Measurements from ENCODE around the gene COMMD1. TPM values are rescaled to one million over a fixed set of nuclear protein-coding genes. Genes with fewer than 3 reads are reported as not detected.

COMMD1 gene
- polyA plus RNA-seq, 1 donor (not counting 4 experiments of a cell fraction or from before 2014, with no cell fraction given), result 44.8 TPM

GRCh38 chr2:61994531-61994930, 89.1 kb downstream of the COMMD1 start:
- Histone ChIP-seq H2AFZ (ENCODE audit: control insufficient read depth, low read length) (no peak overlapping the region), H3K27me3 (ENCODE audit: control insufficient read depth, extremely low read depth, insufficient read depth, low read length) (no peaks in the 10 kb centered on the region), H3K36me3 (ENCODE audit: control insufficient read depth in 2 of 2, extremely low read depth in 1 of 2, insufficient read depth in 2 of 2, low read length in 2 of 2) (no peaks in the 10 kb centered on the region), H3K4me2 (ENCODE audit: control insufficient read depth, extremely low read depth, insufficient read depth, low read depth, low read length) (no peak overlapping the region), H3K4me3 (ENCODE audit: control insufficient read depth in 2 of 3, extremely low read depth in 1 of 3, insufficient read depth in 2 of 3, low read depth in 1 of 3, low read length in 3 of 3) (no peak overlapping the region), H3K4me1 (ENCODE audit: control insufficient read depth, extremely low read depth, insufficient read depth, low read length) (no peaks in the 10 kb centered on the region), H3K9me3 (ENCODE audit: control insufficient read depth, low read depth, low read length) (no peaks in the 10 kb centered on the region), H3K79me2 (ENCODE audit: control insufficient read depth, insufficient read depth, low read length) (no peaks in the 10 kb centered on the region), H3K9me1 (ENCODE audit: control insufficient read depth, extremely low read depth, insufficient read depth, low read length) (no peaks in the 10 kb centered on the region), H3K9ac (ENCODE audit: control insufficient read depth, extremely low read depth, insufficient read depth, low read length) (no peak overlapping the region), H4K20me1 (ENCODE audit: control insufficient read depth, extremely low read depth, insufficient read depth, low read length) (no peaks in the 10 kb centered on the region), H3K27ac (ENCODE audit: control insufficient read depth, insufficient read depth, low read length) (no peak overlapping the region)
- no peak for TF ChIP-seq EZH2 (IDR thresholded peaks at IDR 0.05; ENCODE audit: low read length)
- DNase-seq (ENCODE audit: low read depth, low spot score) (no peak), FAIRE-seq (no peak)
- dilution Hi-C loops (cut with MboI; ENCODE audit: extremely low pct_ligation_motif_present, low sequenced_read_pairs), result no loop called here

- TF ChIP-seq CTCF (optimal IDR thresholded peaks at IDR 0.05 in 1 of 3, IDR thresholded peaks at IDR 0.05 in 1 of 3, conservative IDR thresholded peaks at IDR 0.05 in 1 of 3; ENCODE audit: extremely low read depth in 1 of 3, insufficient read depth in 2 of 3, low read length in 3 of 3), result no peak
- no peak for TF ChIP-seq EZH2 (IDR thresholded peaks at IDR 0.05; ENCODE audit: low read length)
Observed at GRCh38 chr2:61995065-61995464, 89.6 kb downstream of the COMMD1 start.

GRCh38 chr2:61995515-61995914, 90.0 kb downstream of the COMMD1 start:
- dilution Hi-C loops (cut with MboI; ENCODE audit: extremely low pct_ligation_motif_present, low sequenced_read_pairs), result no loop called here
- no peaks in the 10 kb centered on the region for H3K27me3 ChIP-seq (ENCODE audit: control insufficient read depth, extremely low read depth, insufficient read depth, low read length)
- H3K79me2 ChIP-seq (ENCODE audit: control insufficient read depth, insufficient read depth, low read length), result no peaks in the 10 kb centered on the region
- H3K36me3 ChIP-seq (ENCODE audit: control insufficient read depth in 2 of 2, extremely low read depth in 1 of 2, insufficient read depth in 2 of 2, low read length in 2 of 2), result no peaks in the 10 kb centered on the region
- DNase-seq (ENCODE audit: low read depth, low spot score), result no peak
- H4K20me1 ChIP-seq (ENCODE audit: control insufficient read depth, extremely low read depth, insufficient read depth, low read length), result no peaks in the 10 kb centered on the region
- no peak overlapping the region for H3K27ac ChIP-seq (ENCODE audit: control insufficient read depth, insufficient read depth, low read length)
- no peak for FAIRE-seq
- no peaks in the 10 kb centered on the region for H3K4me1 ChIP-seq (ENCODE audit: control insufficient read depth, extremely low read depth, insufficient read depth, low read length)
- no peak overlapping the region for H3K4me2 ChIP-seq (ENCODE audit: control insufficient read depth, extremely low read depth, insufficient read depth, low read depth, low read length)
- TF ChIP-seq CTCF (optimal IDR thresholded peaks at IDR 0.05 in 1 of 3, IDR thresholded peaks at IDR 0.05 in 1 of 3, conservative IDR thresholded peaks at IDR 0.05 in 1 of 3; ENCODE audit: extremely low read depth in 1 of 3, insufficient read depth in 2 of 3, low read length in 3 of 3), result no peak
- no peak for TF ChIP-seq EZH2 (IDR thresholded peaks at IDR 0.05; ENCODE audit: low read length)
- H2AFZ ChIP-seq (ENCODE audit: control insufficient read depth, low read length), result no peak overlapping the region
- no peaks in the 10 kb centered on the region for H3K9me1 ChIP-seq (ENCODE audit: control insufficient read depth, extremely low read depth, insufficient read depth, low read length)
- no peaks in the 10 kb centered on the region for H3K9me3 ChIP-seq (ENCODE audit: control insufficient read depth, low read depth, low read length)
- H3K4me3 ChIP-seq (ENCODE audit: control insufficient read depth in 2 of 3, extremely low read depth in 1 of 3, insufficient read depth in 2 of 3, low read depth in 1 of 3, low read length in 3 of 3), result no peak overlapping the region
- no peak overlapping the region for H3K9ac ChIP-seq (ENCODE audit: control insufficient read depth, extremely low read depth, insufficient read depth, low read length)

More at GRCh38 chr2:61995065-61995464, 89.6 kb downstream of the COMMD1 start:
- no peaks in the 10 kb centered on the region for H3K9me1 ChIP-seq (ENCODE audit: control insufficient read depth, extremely low read depth, insufficient read depth, low read length)
- no peak overlapping the region for H3K27ac ChIP-seq (ENCODE audit: control insufficient read depth, insufficient read depth, low read length)
- no peak overlapping the region for H3K4me3 ChIP-seq (ENCODE audit: control insufficient read depth in 2 of 3, extremely low read depth in 1 of 3, insufficient read depth in 2 of 3, low read depth in 1 of 3, low read length in 3 of 3)
- H4K20me1 ChIP-seq (ENCODE audit: control insufficient read depth, extremely low read depth, insufficient read depth, low read length), result no peaks in the 10 kb centered on the region
- no peaks in the 10 kb centered on the region for H3K27me3 ChIP-seq (ENCODE audit: control insufficient read depth, extremely low read depth, insufficient read depth, low read length)
- FAIRE-seq, result no peak
- H3K36me3 ChIP-seq (ENCODE audit: control insufficient read depth in 2 of 2, extremely low read depth in 1 of 2, insufficient read depth in 2 of 2, low read length in 2 of 2), result no peaks in the 10 kb centered on the region
- dilution Hi-C loops (cut with MboI; ENCODE audit: extremely low pct_ligation_motif_present, low sequenced_read_pairs), result no loop called here
- no peak overlapping the region for H2AFZ ChIP-seq (ENCODE audit: control insufficient read depth, low read length)
- no peak overlapping the region for H3K4me2 ChIP-seq (ENCODE audit: control insufficient read depth, extremely low read depth, insufficient read depth, low read depth, low read length)
- H3K9me3 ChIP-seq (ENCODE audit: control insufficient read depth, low read depth, low read length), result no peaks in the 10 kb centered on the region
- H3K79me2 ChIP-seq (ENCODE audit: control insufficient read depth, insufficient read depth, low read length), result no peaks in the 10 kb centered on the region
- no peak overlapping the region for H3K9ac ChIP-seq (ENCODE audit: control insufficient read depth, extremely low read depth, insufficient read depth, low read length)
- H3K4me1 ChIP-seq (ENCODE audit: control insufficient read depth, extremely low read depth, insufficient read depth, low read length), result no peaks in the 10 kb centered on the region
- no peak for DNase-seq (ENCODE audit: low read depth, low spot score)
